Left forelimb (tissue), 1 donor: ENCODE data around the gene TAF6.
"Not testable (repeated sequence)": the region's sequence is repeated elsewhere in the genome, so short reads cannot be mapped to it uniquely, and the experiment has no call there.

Source experiments
- DNase-seq: peaks from one replicate; pipeline ENCODE4 v3.0.0-alpha.2; 2018; ENCODE audit warnings: low spot score

The TAF6 gene

GRCh38 chr7:100152404-100152803 lies 33.2 kb upstream of the TAF6 start:
- DNase-seq = no peak

GRCh38 chr7:100148559-100149328 lies 29.6 kb upstream of the TAF6 start, which contains the start of gene LAMTOR4:
LAMTOR4 (plus strand) TSS chr7:100148918; CDS start chr7:100148973, 55 bp downstream.
- DNase-seq = peak; percentile 96

GRCh38 chr7:100148225-100148558 lies 29.0 kb upstream of the TAF6 start:
- DNase-seq = no peak

- no peak for DNase-seq
Measured at GRCh38 chr7:100147278-100147677, 28.1 kb upstream of the TAF6 start.

GRCh38 chr7:100146350-100146749 lies 27.2 kb upstream of the TAF6 start:
- not testable (repeated sequence) for DNase-seq

GRCh38 chr7:100142461-100142860 lies 23.3 kb upstream of the TAF6 start:
- DNase-seq = no peak

- no peak for DNase-seq
Measured at GRCh38 chr7:100141555-100141949, 22.4 kb upstream of the TAF6 start.

- DNase-seq = no peak
Measured at GRCh38 chr7:100137851-100138760, 18.9 kb upstream of the TAF6 start.

- DNase-seq = no peak
Measured at GRCh38 chr7:100132697-100133151, 13.6 kb upstream of the TAF6 start.

- no peak for DNase-seq
Measured at GRCh38 chr7:100132126-100132525, 13.0 kb upstream of the TAF6 start.

GRCh38 chr7:100130608-100131453 lies 11.7 kb upstream of the TAF6 start:
- peak; percentile 88 for DNase-seq

- not testable (repeated sequence) for DNase-seq
Measured at GRCh38 chr7:100130220-100130607, 11.1 kb upstream of the TAF6 start.

GRCh38 chr7:100128637-100128963 lies 9.4 kb upstream of the TAF6 start:
- no peak for DNase-seq

GRCh38 chr7:100127866-100128636 lies 8.9 kb upstream of the TAF6 start:
- no peak for DNase-seq

GRCh38 chr7:100126931-100127865 lies 8.0 kb upstream of the TAF6 start, which contains the start of gene MBLAC1:
MBLAC1 (plus strand) TSS chr7:100126967; CDS start chr7:100127396, 429 bp downstream.
- peak; percentile 95 for DNase-seq

GRCh38 chr7:100126239-100126930 lies 7.2 kb upstream of the TAF6 start:
- DNase-seq = no peak

- no peak for DNase-seq
Measured at GRCh38 chr7:100124301-100125230, 5.4 kb upstream of the TAF6 start.

GRCh38 chr7:100122568-100122967 lies 3.4 kb upstream of the TAF6 start:
- DNase-seq = no peak
